ENCODE data around the gene BRAT1.
"Not testable (repeated sequence)": the region's sequence is repeated elsewhere in the genome, so short reads cannot be mapped to it uniquely, and the experiment has no call there.

BRAT1 gene
- 6.2 to 63.5 (median 32.4) reads per million in 18 experiments for total RNA-seq

DNA sequence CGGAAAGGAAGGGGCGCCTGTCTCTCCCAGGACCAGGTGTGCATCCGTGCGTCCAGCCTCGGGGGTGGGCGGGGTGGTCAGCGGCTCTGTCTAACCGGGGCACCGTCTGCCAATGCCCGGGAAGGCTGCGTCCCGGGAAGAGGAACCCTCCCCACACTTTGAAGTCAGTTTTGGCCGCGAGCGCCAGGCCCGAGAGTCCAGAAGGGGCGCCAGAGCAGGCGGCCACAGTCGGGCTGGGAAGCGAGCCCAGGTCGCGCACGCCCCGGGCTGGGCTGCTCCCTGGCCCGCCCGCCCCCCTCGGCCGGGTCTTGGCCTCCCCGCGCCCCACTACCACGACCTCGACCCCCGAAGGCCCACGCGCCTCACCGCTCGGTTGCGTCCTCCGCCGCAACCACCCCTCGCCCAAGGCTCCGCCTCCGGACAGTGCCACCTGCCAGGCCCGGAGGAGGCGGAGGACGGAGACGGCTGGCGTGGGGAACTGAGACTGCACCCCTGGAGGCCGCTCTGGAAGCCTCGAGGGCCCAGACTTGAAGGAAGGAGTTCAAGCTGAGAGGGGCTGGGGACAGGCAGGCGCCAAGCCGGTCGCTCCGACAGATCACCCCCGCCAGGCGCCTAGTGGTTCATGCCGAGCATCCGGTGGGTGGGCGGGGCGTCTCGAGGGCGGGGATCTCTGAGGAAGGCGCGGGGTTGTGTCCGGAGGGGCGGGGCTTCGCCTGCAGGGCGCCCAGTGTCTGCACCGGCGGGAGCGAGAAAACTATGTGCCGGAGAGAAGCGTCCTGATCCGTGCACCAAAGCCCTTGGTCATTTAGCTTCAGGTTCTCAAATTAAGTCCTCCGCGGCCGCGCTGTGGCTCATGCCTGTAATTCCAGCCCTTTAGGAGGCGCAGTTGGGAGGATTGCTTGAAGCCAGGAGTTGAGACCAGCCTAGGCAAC lies at the start of gene BRAT1:
Gene BRAT1 (minus strand): TSS at position 404 of the 932 bp plus-strand sequence. CDS start 1,093 bp downstream, outside the sequence.
- DNase-seq = peak; percentile 93 to 94

DNA sequence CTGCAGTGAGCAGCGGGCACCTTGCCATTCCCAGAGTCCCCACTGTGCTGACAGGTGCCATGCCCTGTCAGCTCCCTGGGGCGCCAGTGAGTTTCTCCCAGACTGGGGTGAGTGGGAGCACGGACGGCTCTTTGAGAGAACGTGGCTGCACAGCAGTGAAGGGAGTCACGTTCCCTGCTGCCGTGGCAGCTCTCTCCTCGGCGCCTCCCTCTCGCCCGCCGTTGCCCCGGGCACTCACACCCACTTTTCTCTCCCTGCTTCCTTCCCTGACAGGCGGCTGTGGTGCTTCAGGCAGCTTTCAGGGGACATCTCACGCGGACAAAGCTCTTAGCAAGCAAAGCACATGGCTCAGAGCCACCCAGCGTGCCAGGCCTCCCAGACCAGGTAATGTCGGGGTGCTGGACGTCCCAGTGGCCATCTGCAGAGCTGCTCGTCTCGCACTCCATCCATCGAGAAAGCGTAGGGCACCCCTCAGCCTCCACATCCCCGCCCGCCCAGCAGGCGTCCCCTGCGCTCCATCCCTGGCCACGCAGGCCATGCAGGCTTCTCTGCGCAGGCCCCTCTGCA lies 49.4 kb upstream of the BRAT1 start:
- no peak for DNase-seq

DNA sequence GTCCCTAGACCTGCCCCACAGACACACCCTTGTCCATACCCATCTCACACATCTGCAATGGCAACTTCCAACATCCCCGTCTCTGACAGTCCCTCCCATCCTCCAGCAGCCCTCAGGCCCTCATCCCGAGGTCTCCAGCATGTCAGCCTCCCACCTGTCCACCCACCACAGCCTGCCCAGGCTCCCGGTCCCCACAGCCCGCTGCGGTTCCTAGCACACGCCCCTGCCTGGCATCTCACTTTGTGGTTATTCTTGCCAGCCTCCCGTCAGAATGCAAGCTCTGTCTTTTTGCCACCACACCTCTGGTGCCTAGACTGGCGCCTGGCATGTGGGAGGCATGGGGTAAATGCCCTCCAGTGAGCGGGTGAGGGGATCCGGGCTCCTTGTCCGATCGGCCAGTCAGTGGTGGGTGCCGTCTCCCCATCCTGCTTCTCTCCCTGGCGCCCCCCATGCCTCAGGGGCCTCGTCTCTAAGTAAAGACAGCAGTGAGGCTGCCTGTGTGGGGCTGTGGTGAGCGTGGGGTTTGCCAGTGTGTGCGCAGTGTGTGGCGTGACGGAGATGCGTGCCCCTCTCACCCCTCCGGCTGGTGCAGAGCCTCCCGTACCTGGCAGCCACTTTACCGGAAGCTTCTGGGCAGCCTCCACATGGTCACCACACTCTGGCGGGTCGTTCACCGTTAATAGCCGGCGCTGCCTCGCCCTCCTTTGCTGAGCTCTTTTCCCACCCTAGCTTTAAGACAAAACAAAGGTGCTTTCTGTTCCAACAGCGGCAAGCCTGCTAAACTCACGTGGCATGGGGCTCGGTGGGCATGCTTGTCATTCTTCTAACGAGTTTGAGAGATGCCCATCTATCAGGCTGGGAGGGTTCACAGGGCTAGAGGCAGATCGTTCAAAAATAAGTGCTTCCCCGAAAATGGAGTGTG lies 48.0 kb upstream of the BRAT1 start:
- DNase-seq = no peak

DNA sequence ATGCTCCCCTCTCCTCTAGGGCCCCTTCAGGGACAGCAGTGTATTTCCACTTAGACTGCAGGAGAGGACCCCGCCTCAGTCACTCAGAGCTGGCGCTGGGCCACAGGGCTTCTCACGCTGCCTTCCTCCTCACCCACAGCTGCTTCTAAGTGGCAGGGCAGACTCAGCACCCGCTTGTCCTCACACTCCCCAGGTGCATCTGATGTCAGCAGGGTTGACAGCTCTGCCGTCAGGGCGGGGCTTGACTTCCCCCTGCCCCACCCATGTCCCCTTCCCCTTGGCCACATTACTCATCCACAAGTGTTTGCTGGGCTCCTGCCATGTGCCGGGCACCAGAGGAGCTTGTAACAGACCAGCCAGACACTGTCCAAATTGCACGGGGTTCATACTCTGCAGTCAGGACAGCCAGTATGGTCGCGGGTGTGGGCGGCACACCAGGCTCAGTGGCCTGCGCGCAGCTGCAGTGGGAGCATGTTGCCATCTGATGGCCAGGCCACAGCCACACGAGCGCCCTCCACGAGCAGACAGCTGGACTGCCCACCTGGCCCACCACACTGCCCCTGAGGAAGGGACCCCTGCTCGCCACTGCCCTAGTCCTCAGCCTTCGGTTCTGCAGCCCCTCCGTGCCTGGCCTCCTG lies 47.2 kb upstream of the BRAT1 start:
- DNase-seq = no peak

DNA sequence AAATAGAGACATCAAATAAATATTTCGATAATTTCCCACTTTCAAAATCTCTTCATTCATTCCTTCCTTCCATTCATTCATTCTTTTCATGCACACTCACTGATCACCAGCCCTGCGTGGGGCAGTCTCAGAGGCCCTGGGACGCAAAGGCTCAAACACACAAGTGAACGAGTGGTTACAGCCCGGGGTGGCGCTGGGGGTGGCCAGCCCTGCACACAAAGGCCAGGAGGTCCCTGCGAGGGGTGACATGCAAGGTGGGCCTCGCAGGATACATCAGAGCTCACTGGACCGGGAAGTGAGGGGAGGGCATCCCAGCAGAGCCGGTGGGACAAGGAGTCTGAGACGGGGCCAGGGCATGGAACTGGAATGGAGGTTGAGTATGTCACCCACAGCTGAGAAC lies 46.6 kb upstream of the BRAT1 start:
- DNase-seq = no peak

DNA sequence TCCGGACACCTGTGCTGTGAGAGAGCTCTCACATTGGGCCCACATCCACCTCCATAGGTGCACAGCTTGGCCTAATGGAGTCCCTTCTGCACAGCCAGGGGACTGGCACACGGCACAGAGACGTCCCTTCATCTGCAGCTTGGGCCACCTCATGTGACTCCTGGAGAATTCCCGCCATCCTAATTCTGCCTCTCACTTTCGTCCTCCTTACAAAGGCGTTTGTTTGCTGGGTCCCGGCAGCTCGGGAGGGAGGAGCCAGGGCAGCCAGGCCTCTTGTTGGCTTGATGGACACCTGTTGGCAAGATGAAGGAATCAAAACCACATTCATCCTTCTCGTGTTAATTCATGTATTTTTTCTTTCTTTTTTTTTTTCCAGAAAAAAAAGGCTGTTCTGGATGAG lies 45.7 kb upstream of the BRAT1 start:
- DNase-seq = no peak

DNA sequence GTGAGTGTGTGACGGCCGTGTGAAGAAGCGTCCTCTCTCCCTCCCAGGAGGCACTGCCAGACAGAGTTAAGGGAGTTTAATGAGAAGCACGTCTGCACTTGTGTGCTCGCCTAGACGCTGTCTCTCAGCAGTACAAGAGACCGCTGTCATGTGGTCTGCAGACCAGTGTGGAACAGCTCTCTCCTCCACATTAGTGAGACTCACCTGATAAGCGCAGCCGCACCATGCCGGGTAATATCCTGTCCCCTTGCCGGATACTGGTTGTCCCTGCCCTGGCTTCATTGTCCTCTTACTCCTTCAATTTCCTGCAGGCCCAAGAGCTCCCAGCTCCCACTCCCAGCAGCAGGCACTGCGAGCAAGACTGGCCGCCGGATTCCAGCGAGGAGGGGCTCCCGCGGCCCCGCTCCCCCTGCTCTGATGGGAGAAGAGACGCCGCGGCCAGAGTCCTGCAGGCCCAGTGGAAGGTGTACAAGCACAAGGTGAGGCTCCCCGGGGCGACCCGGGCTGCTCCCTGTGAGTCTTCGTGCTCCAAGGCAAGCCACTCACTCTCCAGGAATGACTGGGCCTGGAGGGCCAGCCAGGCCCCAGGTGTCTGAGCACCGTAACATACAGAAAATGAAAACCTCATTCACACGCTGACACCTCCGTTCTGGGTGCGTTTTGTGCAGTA lies 43.0 kb upstream of the BRAT1 start:
- DNase-seq = no peak

DNA sequence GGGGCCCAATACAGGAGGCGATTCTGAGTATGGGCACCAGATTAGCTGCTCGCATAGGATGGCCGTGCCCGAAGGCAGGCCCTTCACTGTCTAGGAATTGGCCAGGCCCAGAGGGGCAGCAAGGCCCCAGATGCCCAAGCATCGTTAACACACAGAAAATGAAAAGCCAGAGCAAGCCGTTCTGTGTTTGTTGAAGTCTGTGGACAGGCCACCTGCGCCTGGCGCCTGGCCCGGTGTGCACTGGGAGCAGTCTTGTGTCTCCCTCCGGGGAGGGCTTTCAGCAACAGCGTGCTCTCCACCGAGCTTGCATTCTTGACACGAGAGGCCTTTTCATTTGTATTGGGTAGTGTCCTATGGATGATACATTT lies 41.9 kb upstream of the BRAT1 start:
- no peak for DNase-seq

DNA sequence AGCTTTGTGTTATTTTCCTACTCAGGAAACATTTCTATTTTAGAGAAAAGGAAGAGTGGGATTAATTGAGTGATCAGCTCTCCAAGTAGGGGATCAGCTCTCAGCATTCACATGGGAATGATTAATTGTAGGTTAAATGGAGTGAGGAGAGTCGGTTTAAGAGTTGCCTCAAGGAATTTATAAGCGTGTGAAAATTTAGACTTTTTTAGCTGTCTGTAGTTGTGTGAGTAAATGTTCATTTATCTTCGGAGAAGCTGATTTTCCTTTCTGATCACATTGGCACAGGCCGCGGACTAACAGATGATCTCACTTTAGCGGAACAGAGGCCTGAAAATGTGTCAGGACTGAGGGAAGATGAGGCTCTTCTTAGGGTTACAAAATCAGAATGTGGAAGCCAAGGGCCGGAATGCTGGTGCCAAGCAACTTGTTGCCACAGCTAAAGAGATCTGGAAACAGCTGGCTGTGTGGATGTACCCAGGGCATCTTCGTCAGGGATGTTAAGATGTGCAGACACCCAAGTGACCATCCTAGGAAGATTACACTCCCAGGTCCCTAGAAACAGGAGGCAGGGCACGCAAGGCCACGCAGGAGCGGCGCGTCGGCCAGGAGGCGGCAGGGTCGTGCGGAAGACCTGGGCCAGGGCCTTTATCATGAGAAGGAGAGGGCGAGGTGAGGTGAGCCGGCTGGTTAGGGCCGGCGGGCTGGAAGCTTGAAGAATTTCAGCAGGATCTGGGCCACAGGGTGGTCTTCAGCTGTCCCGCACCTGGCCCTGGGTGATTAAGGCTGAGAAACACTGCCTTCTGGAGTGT lies 41.3 kb upstream of the BRAT1 start:
- DNase-seq = no peak

DNA sequence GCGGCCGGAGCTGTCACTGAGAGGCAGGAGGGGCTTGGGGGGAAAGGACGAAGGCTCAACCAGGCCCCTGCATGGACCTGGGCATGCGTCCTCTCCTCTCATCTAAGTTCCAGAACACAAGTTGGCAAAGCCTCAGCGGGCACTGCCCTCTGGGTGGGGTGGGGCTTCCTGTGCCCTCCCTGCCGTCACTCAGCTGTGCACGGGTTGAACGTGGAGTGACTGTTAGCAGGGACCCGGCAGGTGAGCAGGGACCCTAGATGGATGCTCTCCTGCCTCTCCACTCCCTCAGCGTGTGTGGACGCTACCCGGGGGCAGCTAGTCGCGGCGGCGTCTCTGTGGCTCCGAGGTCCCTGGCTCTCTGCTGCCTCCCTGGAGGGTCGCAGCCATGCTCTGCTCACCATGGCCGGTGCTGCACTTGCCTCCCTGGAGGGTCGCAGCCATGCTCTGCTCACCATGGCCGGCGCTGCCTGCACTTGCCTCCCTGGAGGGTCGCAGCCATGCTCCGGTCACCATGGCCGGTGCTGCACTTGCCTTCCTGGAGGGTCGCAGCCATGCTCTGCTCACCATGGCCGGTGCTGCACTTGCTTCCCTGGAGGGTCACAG lies 40.0 kb upstream of the BRAT1 start:
- no peak for DNase-seq

DNA sequence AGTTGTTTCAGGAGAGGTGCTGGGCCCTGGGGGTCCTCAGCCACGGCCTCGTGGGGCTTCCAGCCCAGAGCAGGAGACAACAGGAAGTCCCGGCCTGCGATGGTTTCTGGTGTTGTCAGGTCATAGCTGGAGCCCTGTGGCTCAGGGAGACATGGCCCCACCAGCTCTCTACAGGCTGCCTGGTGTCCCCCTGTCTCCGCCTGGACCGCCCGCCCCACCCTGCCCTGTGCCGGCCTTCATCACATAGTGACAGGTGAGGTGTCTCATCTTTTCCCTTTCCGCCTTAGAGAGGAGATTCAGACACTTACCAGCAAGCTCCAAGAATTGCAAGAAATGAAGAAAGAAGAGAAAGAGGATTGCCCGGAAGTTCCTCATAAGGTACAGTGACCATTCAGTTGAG lies 39.3 kb upstream of the BRAT1 start:
- no peak for DNase-seq

DNA sequence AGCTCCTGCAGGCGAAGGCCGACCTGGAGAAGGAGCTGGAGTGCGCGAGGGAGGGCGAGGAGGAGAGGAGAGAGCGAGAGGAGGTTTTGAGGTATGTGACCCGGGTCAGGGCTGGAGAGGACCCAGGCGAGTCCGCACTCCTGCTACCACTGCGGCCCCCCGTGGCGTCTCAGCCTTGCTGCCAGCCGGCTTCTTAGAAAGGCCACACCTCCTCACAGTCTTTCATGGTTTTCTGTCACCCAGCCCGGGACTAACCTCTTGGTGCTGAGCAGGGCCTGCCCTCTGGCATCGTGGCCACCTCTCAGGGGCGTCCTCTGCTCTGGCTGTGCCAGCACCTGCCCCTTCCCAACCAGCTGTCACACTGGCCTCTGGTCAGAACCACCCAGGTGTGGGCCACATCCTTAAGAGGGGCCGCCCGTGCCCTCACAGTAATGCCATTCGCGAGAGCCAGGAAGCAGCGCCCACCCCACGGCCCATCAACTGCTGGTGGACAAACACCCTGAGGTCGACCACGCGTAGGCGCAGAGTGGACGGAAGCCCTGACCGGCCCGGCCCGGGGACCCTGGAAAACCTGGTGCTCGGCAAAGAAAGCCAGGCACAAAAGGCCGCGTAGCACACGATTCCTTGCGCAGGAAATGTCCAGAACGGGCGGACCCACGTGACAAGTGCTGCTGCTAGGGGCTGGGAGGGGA lies 37.9 kb upstream of the BRAT1 start:
- DNase-seq = no peak

DNA sequence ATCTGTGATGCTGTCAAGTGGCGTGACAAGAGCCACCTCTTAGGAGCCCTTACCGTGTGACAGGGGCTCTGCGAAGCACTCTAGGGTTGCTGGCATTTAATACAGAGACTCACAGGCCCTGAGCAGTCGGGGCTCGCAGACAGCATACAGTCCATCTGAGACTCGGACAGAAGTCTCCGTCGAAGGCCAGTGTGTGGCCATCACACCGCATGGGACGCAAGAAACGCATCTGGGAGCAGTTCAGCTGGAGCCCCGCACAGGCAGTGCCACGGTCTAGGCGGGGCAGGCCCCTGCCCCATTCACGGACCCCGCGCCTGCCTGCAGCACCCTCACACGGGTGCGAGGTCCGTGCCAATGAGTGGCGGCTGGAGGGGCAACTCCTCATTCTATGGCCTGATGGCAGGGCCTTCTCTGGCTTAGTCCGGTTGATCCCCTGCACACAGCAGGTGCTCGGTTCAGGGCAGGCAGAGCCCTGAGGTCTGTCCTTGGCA lies 37.1 kb upstream of the BRAT1 start:
- DNase-seq = no peak

DNA sequence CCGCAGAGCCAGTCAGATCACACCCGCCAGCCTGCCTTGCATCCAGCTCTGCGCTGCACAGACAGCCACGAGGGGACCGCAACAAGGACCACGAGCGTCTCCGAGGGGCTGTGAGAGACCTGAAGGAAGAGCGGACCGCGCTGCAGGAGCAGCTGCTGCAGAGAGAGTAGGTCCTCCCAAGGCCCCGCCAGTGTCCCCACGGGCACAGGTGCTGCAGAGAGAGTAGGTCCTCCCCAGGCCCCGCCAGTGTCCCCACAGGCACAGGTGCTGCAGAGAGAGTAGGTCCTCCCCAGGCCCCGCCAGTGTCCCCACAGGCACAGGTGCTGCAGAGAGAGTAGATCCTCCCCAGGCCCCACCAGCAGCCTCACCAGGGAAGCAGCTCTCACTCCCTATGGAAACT lies 34.6 kb upstream of the BRAT1 start:
- DNase-seq = not testable (repeated sequence)

DNA sequence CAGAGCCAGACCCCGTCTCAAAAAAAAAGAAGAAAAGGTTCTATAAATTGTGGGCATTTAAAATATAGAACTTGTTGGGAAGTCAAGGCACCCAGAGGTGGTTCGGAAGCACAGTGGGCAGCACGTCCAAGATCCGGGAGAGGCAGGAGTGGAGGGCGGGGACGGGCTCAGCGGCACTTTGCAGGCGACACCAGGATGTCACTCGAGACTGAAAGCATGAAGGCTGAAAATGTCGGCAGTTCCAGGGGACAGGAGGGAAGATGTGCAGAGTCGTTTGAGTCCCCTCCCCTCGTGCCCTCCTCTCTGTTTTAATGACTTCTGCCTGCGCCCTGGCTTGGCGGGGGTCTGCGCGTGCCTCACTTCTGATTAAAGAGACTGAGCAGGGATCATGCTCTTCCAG lies 34.0 kb upstream of the BRAT1 start:
- no peak for DNase-seq

DNA sequence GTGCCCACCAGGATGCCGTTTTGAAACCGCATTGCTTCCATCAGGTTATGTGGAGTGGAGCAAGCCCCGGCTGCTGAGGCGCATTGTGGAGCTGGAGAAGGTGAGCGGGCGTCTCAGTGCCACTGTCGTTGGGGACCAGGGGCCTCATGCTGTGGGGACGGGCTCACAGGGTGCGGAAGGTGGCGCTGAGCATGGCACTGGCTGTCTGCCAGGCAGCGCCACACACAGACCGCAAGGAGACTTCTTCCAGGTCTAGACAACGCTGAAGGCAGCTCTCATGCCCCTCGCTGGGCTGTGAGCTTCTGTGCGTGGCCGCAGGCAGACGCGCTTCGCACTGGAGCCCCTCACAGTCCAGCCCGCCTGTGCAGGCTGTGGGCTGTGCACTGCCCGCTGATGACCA lies 32.5 kb upstream of the BRAT1 start:
- no peak for DNase-seq

DNA sequence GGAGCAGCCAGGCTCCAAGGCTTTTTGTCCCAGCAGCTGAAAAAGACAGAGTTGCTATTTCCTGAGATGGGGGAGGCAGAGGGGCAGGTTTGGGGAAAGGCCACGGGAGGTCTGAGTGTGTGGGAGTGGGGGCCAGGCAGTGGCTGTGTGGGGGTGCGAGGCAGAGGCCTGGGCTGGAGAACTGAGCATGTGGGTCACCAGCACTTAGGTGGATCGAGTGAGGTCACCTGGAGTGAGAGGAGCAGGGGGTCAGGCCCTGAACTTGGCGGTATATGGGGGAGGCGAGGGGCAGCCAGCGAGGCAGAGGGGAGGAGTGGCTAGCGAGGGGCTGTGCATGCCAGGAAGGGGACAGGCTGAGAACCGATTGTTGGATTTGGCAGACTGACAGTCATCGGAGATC lies 31.8 kb upstream of the BRAT1 start:
- DNase-seq = no peak

DNA sequence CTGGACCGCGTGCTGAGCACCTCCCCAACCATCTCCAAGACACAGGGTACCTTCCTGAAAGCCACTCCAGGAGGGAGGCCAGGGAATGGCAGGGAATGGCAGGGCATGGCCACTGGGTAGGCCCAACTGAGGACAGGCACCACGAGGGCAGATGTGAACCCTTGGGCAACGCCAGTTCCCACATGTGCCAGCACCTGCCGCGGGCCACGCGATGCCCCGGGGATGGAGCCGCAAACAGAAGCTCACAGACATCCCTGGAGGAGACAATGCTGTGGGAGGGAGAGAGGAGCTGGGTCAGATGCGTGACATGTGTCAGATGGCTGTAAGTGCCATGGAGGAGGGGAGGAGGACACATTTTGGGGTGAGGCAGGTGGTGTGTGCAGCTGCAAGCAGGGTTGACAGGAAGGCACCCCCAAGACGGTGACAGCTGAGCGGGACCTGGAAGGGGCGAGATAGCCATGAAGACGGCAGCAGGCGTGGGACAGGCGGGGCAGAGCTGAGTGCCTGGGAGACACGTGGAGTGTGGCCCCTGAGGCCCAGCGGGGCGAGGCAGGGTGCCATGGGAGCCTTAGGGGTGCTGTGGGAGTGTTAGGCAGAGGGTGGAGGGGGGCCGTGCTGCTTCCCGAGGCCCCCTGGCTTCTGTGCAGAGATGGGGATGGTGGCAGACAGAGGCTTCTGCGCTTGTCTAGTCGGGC lies 31.1 kb upstream of the BRAT1 start:
- DNase-seq = no peak

DNA sequence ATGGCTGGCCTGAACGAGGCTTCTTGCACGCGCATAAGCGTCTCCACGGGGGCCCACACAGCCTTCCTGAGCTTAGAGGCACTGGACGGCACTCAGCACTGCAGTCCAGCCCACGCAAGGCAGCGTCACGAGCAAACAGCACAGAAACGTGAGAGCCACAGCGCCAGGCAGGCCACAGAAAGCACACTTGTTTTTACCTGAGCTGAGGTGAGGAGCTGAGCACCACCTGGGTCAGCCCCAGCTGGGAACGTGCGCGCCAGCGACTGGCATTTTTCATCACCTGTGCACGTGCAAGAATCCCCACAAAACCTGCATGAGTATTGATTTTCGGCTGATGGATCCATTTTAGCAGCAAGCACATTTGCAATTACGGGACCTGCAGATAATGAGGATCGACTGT lies 30.1 kb upstream of the BRAT1 start:
- no peak for DNase-seq
